NCI-H1105 treated with DMSO at 0.1 percent for 48 hours (cell line): ENCODE data around the gene FAM20C.

Source experiments
- DNase-seq: peaks from one replicate; lab custom pipeline; 2025; lab: John Stamatoyannopoulos, UW

FAM20C gene

DNA sequence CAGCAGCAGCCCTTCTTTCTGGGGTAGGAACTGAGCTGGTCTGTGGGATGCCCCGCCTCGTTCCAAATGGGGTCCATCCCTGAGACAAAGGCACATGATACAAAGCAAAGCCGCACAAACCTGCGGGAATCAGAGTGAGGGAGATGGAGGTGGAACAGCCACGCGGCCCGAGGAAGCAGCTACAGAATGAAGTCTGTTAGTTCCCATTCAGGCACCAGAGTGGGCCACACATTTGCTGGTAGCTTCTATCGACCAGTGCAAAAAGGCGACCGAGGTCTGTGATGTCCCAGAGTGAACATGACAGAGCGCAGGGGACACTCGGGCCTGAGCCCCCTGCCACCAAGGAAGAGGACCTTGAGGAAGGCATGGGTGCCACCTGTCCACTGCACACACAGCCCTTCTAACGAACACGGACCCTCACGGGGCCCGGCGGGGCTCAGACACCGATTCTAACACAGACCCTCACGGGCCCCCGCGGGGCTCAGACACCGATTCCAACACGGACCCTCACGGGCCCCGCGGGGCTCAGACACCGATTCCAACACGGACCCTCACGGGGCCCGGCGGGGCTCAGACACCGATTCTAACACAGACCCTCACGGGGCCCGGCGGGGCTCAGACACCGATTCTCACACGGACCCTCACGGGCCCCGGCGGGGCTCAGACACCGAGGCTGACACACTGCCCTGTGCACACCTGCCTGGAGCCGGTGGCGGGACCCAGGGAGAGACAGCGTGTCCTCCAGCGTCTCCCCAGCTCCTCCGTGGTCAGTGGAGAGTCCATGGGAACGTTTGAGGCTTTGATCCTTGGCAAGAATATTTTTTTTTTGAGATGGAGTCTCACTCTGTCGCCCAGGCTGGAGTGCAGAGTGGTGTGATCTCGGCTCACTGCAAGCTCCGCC, 32.8 kb upstream of the FAM20C start:
- DNase-seq: no peak

- no peak for DNase-seq
Measured at GRCh38 chr7:160958-161725, 31.2 kb upstream of the FAM20C start.

- no peak for DNase-seq
Measured at GRCh38 chr7:162632-163297, 29.6 kb upstream of the FAM20C start.

DNA sequence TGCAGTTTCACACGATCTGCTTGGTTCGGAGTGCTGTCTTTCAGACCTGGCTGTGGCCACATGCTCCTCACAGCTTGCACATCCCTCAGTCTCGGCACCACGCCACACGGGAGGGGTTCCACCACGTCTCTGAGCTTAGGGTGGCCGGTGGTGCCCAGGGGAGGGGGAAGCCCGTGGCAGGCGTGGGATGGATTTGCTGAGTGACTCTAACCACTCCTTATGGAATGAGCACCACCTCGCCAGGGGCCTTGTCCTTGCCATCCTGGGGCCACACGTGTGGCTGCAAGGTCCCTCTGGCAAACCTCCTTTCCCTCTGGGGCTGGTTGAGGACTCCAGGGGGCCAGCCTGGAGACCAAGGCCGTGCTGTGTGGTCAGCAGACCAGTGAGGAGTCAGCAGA, 29.1 kb upstream of the FAM20C start:
- DNase-seq: no peak

- DNase-seq: no peak
Measured at GRCh38 chr7:163971-164881, 28.1 kb upstream of the FAM20C start.

DNA sequence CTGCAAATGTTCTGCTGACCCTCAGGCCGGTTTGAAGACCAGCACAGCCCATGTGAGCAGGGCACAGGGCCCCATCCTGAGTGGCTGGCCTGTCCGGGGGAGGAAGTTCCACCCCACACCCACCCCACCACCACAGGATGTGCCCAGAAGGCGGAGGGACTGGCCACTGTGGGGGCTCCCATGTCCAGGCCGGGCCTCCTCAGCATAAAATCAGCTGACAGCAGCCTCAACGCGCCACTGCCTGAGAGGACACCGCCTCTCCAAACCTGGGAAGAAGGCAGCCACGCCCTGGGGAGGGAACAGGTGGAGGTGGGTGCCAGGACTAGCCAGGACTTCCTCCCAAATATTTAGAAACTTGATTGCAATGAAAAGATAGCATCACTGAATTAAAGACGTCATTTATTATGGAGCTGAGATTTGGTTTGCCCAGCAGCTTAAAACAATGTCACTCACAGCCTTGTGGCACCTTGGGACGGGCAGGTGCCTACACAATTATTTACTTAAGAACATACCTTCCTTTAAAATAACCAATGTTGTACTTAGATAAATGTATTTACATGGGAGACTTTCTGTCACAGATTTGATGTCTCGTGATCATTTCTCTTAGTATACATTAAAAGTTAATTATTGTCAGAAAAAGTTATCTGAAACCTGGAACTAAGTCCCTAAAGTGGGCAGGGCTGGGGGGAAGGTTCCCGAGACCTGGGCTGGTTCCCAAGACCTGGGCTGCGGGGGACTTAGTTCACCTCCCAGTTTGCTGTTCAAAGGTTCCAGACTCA, 27.3 kb upstream of the FAM20C start:
- no peak for DNase-seq

DNA sequence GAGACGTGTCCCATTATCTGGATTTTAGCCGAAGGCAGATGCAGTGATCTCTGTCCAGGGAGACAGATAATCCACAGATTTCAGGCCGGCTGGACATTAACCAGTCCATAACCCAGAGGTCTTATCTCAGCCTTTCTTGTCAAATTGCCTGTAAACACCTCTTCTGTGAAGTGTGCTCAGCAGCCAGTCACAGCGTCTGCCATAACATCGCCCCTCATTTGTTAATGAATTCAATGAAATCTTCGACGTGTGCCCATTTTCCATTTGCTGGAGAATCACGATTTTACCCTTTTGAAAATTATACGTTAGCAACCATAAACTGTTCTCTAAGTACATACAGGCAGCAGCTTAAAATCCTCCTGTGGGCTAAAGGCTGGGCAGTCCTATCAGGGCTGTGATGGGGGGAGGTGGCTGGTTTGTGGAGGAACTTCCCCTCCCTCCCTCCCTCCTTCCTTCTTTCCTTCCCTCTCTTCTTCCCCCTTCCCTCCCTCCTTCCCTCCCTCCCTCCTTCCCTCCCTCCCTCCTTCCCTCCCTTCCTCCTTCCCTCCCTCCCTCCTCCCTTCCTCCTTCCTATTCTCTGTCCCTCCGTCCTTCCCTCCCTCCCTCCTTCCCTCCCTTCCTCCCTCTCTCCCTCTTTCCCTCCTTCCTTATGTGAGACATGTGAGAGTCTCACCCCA, 26.6 kb upstream of the FAM20C start:
- no peak for DNase-seq

GRCh38 chr7:166338-167060, 25.9 kb upstream of the FAM20C start:
- no peak for DNase-seq

- no peak for DNase-seq
Measured at GRCh38 chr7:167090-167855, 25.1 kb upstream of the FAM20C start.

GRCh38 chr7:167976-168791, 24.2 kb upstream of the FAM20C start:
- no peak for DNase-seq

DNA sequence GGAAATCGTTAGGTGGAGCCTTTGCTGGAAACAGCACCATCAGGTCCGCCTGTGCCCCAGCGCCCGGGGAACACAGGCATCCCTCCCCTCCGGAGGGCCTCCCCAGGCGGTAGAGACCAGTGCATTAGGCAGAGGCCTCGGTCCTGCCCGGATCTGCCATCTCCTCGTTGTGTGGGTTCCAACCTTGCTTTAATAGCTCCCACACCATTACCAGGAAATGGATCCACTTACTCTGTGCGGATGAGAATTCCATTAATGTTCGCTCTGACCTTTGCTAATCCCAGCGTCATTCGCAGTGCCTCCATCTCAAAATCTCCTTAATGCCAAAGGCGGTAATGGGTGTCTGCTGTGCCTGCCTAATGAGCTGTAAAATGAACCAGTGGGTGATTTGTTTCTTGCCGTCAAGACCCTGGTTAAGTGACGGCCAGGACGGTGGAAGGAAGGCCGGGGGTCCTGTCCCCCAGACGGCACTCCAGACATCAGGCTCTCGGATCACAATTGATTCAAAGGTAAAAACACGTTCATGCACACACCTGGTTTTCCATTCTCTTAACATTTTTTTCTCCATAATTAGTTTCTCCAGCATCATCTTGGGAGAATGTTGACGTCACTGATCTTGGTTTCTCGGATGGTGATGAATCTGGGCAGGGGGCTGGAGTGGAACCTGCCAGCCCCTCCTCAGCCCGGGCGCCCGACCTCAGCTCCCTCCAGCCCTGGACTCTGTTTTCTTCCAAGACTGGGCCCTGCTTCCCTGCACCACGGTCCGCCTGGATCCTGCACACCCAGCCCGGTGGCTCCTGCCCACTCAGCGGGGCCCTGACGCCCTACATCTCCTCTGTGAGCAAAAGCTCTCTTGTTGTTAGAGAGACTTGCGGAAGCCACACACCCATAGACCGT, 22.8 kb upstream of the FAM20C start:
- DNase-seq: no peak

DNA sequence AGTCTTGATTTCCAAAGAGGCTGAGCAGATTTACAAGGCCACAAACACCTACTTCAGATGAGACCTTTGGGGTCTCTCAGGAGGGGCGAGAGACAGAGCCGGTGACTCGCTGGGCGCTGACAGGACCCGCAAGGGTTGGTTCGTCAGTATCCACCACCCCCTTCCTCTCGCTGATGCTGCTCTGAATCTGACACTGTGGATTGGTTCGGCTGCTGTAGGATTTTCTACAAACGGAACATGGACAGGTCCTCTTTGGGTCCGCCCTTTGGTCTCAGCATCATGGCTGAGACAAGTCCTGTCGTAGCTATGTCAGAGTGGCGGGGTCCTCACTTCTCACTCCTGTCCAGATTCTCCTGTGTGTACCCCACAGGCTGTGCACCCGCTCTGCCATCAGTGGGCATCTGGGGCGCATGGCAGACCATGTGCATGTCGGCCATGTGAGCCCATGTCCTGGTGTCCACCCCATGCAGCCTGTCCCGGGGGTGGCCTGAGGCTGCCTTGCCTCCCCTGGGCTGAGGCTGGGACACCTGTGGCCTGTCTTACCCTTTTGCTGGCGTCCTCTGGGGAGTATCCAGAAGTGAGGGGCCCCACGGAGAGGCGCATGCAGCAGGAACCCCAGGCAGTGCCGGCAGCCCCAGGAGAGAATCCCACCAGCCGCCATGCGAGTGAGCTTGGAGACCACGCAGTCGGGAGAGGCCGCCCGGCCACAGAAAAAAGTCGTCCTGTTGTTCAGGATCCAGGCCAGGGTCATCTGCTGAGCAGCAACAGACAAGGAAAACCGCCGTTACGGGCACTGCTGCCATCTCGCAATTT, 21.6 kb upstream of the FAM20C start:
- no peak for DNase-seq

DNA sequence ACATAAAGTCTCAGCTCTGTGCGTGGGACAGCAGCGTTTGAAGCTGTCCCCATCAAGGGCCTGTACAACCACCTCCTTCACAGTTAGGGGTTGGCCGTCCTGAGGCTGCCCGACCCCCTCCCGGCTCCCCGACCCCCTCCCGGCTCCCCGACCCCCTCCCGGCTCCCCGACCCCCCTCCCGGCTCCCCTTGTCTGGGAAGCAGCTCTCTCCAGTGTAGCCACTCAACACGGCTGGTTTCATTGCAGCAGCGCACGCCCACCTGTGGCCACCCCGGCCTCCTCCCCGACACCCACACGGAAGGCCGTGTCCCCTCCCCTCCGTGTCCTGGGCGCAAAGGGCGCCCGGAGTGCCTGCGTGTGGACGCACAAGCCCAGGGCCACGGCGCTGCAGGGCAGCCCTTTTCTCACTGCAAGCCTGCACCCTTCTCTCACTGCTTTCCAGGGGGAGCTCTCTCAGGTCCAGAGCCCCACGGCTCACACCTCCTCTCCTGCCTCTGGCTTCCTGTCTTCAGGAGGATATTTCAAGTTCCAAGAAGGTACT, 20.9 kb upstream of the FAM20C start:
- DNase-seq: no peak

GRCh38 chr7:171912-172515, 20.4 kb upstream of the FAM20C start:
- no peak for DNase-seq

GRCh38 chr7:173209-173918, 19.0 kb upstream of the FAM20C start:
- no peak for DNase-seq
